HFF-Myc (cell line): Measurements from ENCODE around the gene STRADB.

ENCODE experiments used
- DNase-seq: peaks from one replicate; pipeline ENCODE4 v3.0.0-alpha.2; 2011; ENCODE audit warnings: low read depth; ENCODE audit errors: extremely low read depth
- H3K4me3 ChIP-seq: replicated peaks from 2 replicates; pipeline ENCODE4 v1.5.1; 2011; ENCODE audit warnings: low read depth, mild to moderate bottlenecking, control low read depth, low read length
- CTCF ChIP-seq: IDR thresholded peaks from 2 replicates; pipeline ENCODE4 v1.5.1; 2012; ENCODE audit warnings: mild to moderate bottlenecking, low read depth, low read length, control low read depth; ENCODE audit errors: missing control alignments

Gene STRADB

GRCh38 chr2:201444746-201445465 is 6.6 kb upstream of the STRADB start:
- no peak for DNase-seq
- no peak for TF ChIP-seq CTCF
- no peak overlapping the region for H3K4me3 ChIP-seq

- no peak for DNase-seq
- no peak overlapping the region for H3K4me3 ChIP-seq
- no peak for TF ChIP-seq CTCF
Measured at GRCh38 chr2:201447086-201447485, 4.5 kb upstream of the STRADB start.

GRCh38 chr2:201448061-201448460 is 3.5 kb upstream of the STRADB start:
- H3K4me3 ChIP-seq: no peak overlapping the region
- no peak for TF ChIP-seq CTCF
- DNase-seq: no peak

GRCh38 chr2:201448701-201449100 is 2.8 kb upstream of the STRADB start:
- TF ChIP-seq CTCF: no peak
- DNase-seq: no peak
- no peak overlapping the region for H3K4me3 ChIP-seq

GRCh38 chr2:201450954-201451291 is 617 bp upstream of the STRADB start:
- TF ChIP-seq CTCF: no peak
- peak overlapping the region; percentile 99 for H3K4me3 ChIP-seq
- no peak for DNase-seq

GRCh38 chr2:201452058-201452921 is 750 bp downstream of the STRADB start:
- peak overlapping the region; percentile 99 for H3K4me3 ChIP-seq
- TF ChIP-seq CTCF: no peak
- no peak for DNase-seq
